GM12864 (cell line): ENCODE data around the gene LSAMP.

ENCODE experiments used
- DNase-seq: peaks from one replicate; pipeline ENCODE4 v3.0.0-alpha.2; 2011; ENCODE audit warnings: low read depth
- H3K4me3 ChIP-seq: 2 replicates; pipeline ENCODE4 v1.5.1; 2011; ENCODE audit warnings: mild to moderate bottlenecking, low read depth, low read length, control low read depth
- CTCF ChIP-seq: IDR thresholded peaks from 2 replicates; pipeline ENCODE4 v1.5.1; 2011; ENCODE audit warnings: low read depth, mild to moderate bottlenecking, moderate library complexity, low read length, control low read depth, inconsistent platforms; ENCODE audit errors: missing control alignments

LSAMP gene

GRCh38 chr3:115860766-115861165, 584.5 kb downstream of the LSAMP start:
- TF ChIP-seq CTCF: no peak
- no peak for DNase-seq
- no peak overlapping the region for H3K4me3 ChIP-seq

- H3K4me3 ChIP-seq: no peak overlapping the region
- no peak for TF ChIP-seq CTCF
- no peak for DNase-seq
Observed at GRCh38 chr3:115859002-115859807, 586.1 kb downstream of the LSAMP start.

GRCh38 chr3:115857518-115858136, 587.7 kb downstream of the LSAMP start:
- H3K4me3 ChIP-seq: no peak overlapping the region
- no peak for DNase-seq
- TF ChIP-seq CTCF: no peak

- H3K4me3 ChIP-seq: no peak overlapping the region
- no peak for TF ChIP-seq CTCF
- DNase-seq: no peak
Observed at GRCh38 chr3:115855911-115856310, 589.4 kb downstream of the LSAMP start.

- DNase-seq: no peak
- no peak overlapping the region for H3K4me3 ChIP-seq
- TF ChIP-seq CTCF: no peak
Observed at GRCh38 chr3:115853104-115853503, 592.2 kb downstream of the LSAMP start.

GRCh38 chr3:115852278-115852677, 593.0 kb downstream of the LSAMP start:
- H3K4me3 ChIP-seq: no peak overlapping the region
- no peak for TF ChIP-seq CTCF
- no peak for DNase-seq
